ENCODE measurements around the gene PNMA6F.

GRCh38 chrX:153340111-153340510 lies 18.5 kb upstream of the PNMA6F start:
- TF ChIP-seq CTCF (IDR thresholded peaks at IDR 0.05; ENCODE audit: low read depth, low read length, poor library complexity, severe bottlenecking) (no peak), EZH2phosphoT487 (IDR thresholded peaks at IDR 0.05; ENCODE audit: borderline replicate concordance, low read length) (no peak)
